H9 (cell line): ENCODE data around the gene FLNC. TPM values are rescaled to one million over a fixed set of nuclear protein-coding genes. Genes with fewer than 3 reads are reported as not detected.

Source experiments
- DNase-seq: peaks from one replicate; pipeline ENCODE4 v3.0.0-alpha.2; 2017
- H2AFZ ChIP-seq: one replicate; pipeline ENCODE4 v1.6.1; 2013; ENCODE audit warnings: mild to moderate bottlenecking, low read length, control low read depth, moderate library complexity
- H2AK5ac ChIP-seq: 2 replicates; pipeline ENCODE4 v1.6.1; 2013; ENCODE audit warnings: low read length, control low read depth, mixed read lengths; ENCODE audit not compliant: insufficient read length
- H2BK120ac ChIP-seq: one replicate; pipeline ENCODE4 v1.6.1; 2013; ENCODE audit warnings: low read depth, mild to moderate bottlenecking, low read length, control low read depth, inconsistent platforms; ENCODE audit not compliant: poor library complexity, severe bottlenecking
- H2BK12ac ChIP-seq: 2 replicates; pipeline ENCODE4 v1.6.1; 2013; ENCODE audit warnings: low read length, control low read depth, mixed read lengths, low read depth; ENCODE audit not compliant: insufficient read length
- H2BK15ac ChIP-seq: 2 replicates; pipeline ENCODE4 v1.6.1; 2013; ENCODE audit warnings: low read depth, low read length, control low read depth
- H2BK20ac ChIP-seq: one replicate; pipeline ENCODE4 v1.6.1; 2013; ENCODE audit warnings: low read depth, mild to moderate bottlenecking, low read length, control low read depth, inconsistent platforms; ENCODE audit not compliant: poor library complexity, severe bottlenecking
- H2BK5ac ChIP-seq: 2 replicates; pipeline ENCODE4 v1.6.1; 2013; ENCODE audit warnings: low read length, control low read depth, mixed read lengths; ENCODE audit not compliant: insufficient read length
- H3K14ac ChIP-seq: 2 replicates; pipeline ENCODE4 v1.6.1; 2013; ENCODE audit warnings: low read length, control low read depth; ENCODE audit not compliant: insufficient read depth
- H3K18ac ChIP-seq: 2 replicates; pipeline ENCODE4 v1.6.1; 2013; ENCODE audit warnings: low read depth, mild to moderate bottlenecking, mixed read lengths, low read length, control low read depth; ENCODE audit not compliant: insufficient read length
- H3K23ac ChIP-seq: 2 replicates; pipeline ENCODE4 v1.6.1; 2013; ENCODE audit warnings: low read length, control low read depth, mixed read lengths, low read depth; ENCODE audit not compliant: insufficient read length
- H3K23me2 ChIP-seq: 2 replicates; pipeline ENCODE4 v1.6.1; 2013; ENCODE audit warnings: low read depth, mild to moderate bottlenecking, mixed read lengths, low read length, control low read depth; ENCODE audit not compliant: insufficient read length, poor library complexity, severe bottlenecking
- H3K27ac ChIP-seq: 2 replicates; pipeline ENCODE4 v1.5.1; 2013; ENCODE audit warnings: low read length, control low read depth, mixed read lengths, low read depth; ENCODE audit not compliant: insufficient read length
- H3K27me3 ChIP-seq: 2 replicates; pipeline ENCODE4 v1.6.1; 2013; ENCODE audit warnings: low read length, control low read depth, inconsistent platforms; ENCODE audit not compliant: insufficient read depth
- H3K4ac ChIP-seq: 2 replicates; pipeline ENCODE4 v1.6.1; 2013; ENCODE audit warnings: low read depth, mild to moderate bottlenecking, control low read depth, inconsistent platforms, low read length, moderate library complexity
- H3K4me1 ChIP-seq: 2 replicates; pipeline ENCODE4 v1.6.1; 2013; ENCODE audit warnings: low read length, control low read depth, inconsistent platforms; ENCODE audit not compliant: insufficient read depth
- H3K4me2 ChIP-seq: 2 replicates; pipeline ENCODE4 v1.6.1; 2013; ENCODE audit warnings: low read length, control low read depth, mixed read lengths; ENCODE audit not compliant: insufficient read length, insufficient read depth
- H3K56ac ChIP-seq: 2 replicates; pipeline ENCODE4 v1.6.1; 2013; ENCODE audit warnings: low read depth, mild to moderate bottlenecking, mixed read lengths, low read length, control low read depth; ENCODE audit not compliant: insufficient read length
- H3K79me1 ChIP-seq: 2 replicates; pipeline ENCODE4 v1.6.1; 2013; ENCODE audit warnings: low read depth, mild to moderate bottlenecking, moderate library complexity, low read length, control low read depth, inconsistent platforms; ENCODE audit not compliant: insufficient read depth, poor library complexity, severe bottlenecking
- H3K79me2 ChIP-seq: 2 replicates; pipeline ENCODE4 v1.6.1; 2013; ENCODE audit warnings: low read length, control low read depth, inconsistent platforms; ENCODE audit not compliant: insufficient read depth
- H3K9ac ChIP-seq: 2 replicates; pipeline ENCODE4 v1.6.1; 2013; ENCODE audit warnings: low read length, control low read depth, mixed read lengths; ENCODE audit not compliant: insufficient read length; ENCODE audit errors: extremely low read depth
- H3K9me3 ChIP-seq: one replicate; pipeline ENCODE4 v1.6.1; 2013; ENCODE audit warnings: low read depth, low read length, inconsistent platforms; ENCODE audit not compliant: control insufficient read depth
- H3T11ph ChIP-seq: one replicate; pipeline ENCODE4 v1.6.1; 2013; ENCODE audit warnings: mild to moderate bottlenecking, low read length, control low read depth, inconsistent platforms
- H4K20me1 ChIP-seq: one replicate; pipeline ENCODE4 v1.6.1; 2013; ENCODE audit not compliant: control insufficient read depth, insufficient read length, insufficient read depth
- H4K5ac ChIP-seq: 2 replicates; pipeline ENCODE4 v1.6.1; 2013; ENCODE audit warnings: low read depth, mild to moderate bottlenecking, mixed read lengths, low read length, control low read depth; ENCODE audit not compliant: insufficient read length
- H4K8ac ChIP-seq: replicated peaks from 2 replicates; pipeline ENCODE4 v1.6.1; 2013; ENCODE audit warnings: low read length, control low read depth, mixed read lengths, low read depth; ENCODE audit not compliant: insufficient read length
- H4K91ac ChIP-seq: 2 replicates; pipeline ENCODE4 v1.6.1; 2013; ENCODE audit warnings: low read depth, mild to moderate bottlenecking, moderate library complexity, mixed read lengths, low read length, control low read depth; ENCODE audit not compliant: insufficient read length
- H3K27ac Mint-ChIP-seq, 3 experiments: 2 replicates in 2 of 3; 3 replicates in 1 of 3; pipeline ENCODE4 v1.8.0; 2020 to 2021; ENCODE audit warnings: mixed read lengths in 3 of 3, mild to moderate bottlenecking in 1 of 3, moderate library complexity in 1 of 3
- H3K27me3 Mint-ChIP-seq: 2 replicates; pipeline ENCODE4 v1.8.0; 2021; ENCODE audit warnings: low read depth, mild to moderate bottlenecking, moderate library complexity, mixed read lengths
- H3K36me3 Mint-ChIP-seq, 3 experiments: 2 replicates in 2 of 3; 3 replicates in 1 of 3; pipeline ENCODE4 v1.8.0; 2020 to 2021; ENCODE audit warnings: low read depth in 3 of 3, mixed read lengths in 3 of 3; ENCODE audit not compliant: insufficient read depth in 1 of 3
- H3K4me1 Mint-ChIP-seq, 2 experiments: 2 replicates each; pipeline ENCODE4 v1.8.0; 2020; ENCODE audit warnings: mixed read lengths in 2 of 2
- H3K4me3 Mint-ChIP-seq, 2 experiments: 2 replicates in 1 of 2; 3 replicates in 1 of 2; pipeline ENCODE4 v1.8.0; 2020 to 2021; ENCODE audit warnings: mild to moderate bottlenecking in 2 of 2, mixed read lengths in 2 of 2, moderate library complexity in 1 of 2
- H3K9me3 Mint-ChIP-seq, 2 experiments: 2 replicates in 1 of 2; 3 replicates in 1 of 2; pipeline ENCODE4 v1.8.0; 2020; ENCODE audit warnings: mild to moderate bottlenecking in 2 of 2, mixed read lengths in 2 of 2, moderate library complexity in 1 of 2
- WGBS: extraction: QIAGEN DNeasy Blood & Tissue Kit; methylation state at CpG from one replicate; pipeline ENCODE4 v1.1.7; 2013; ENCODE audit warnings: missing lambda C conversion rate, low lambda C conversion rate, mixed read lengths; ENCODE audit not compliant: insufficient read length; ENCODE audit errors: extremely low coverage; 5-methylcytosine and 5-hydroxymethylcytosine counted together
- total RNA-seq: library from RNA; stranded (reverse); gene quantifications from 2 replicates; pipeline ENCODE4 v1.2.1, GENCODE V29; 2021
- TF ChIP-seq, protein P1 (sequence below): fragments of 200-600 bp; sonication (generic); conservative IDR thresholded peaks from 3 replicates; pipeline ENCODE4 v1.8.0; 2021; ENCODE audit warnings: antibody characterized with exemption, mild to moderate bottlenecking

FLNC gene
- total RNA-seq, 1 experiment from 2014 or later: 12.2 TPM

GRCh38 chr7:128781126-128781525 lies 49.1 kb upstream of the FLNC start:
- Histone ChIP-seq H3K27ac (no peak overlapping the region), H3K18ac (no peak overlapping the region), H3T11ph (no peak overlapping the region), H2BK15ac (no peak overlapping the region), H2AFZ (no peak overlapping the region), H3K4me1 (0 out of 2 replicates have a peak, but pooled peaks cover 5% of the 10 kb centered on the region), H4K20me1 (no peaks in the 10 kb centered on the region), H4K5ac (no peak overlapping the region), H3K79me2 (no peaks in the 10 kb centered on the region), H3K79me1 (no peaks in the 10 kb centered on the region), H2AK5ac (no peak overlapping the region), H2BK12ac (no peak overlapping the region), H3K9me3 (no peaks in the 10 kb centered on the region), H3K9ac (no peak overlapping the region), H2BK5ac (no peak overlapping the region), H3K23me2 (peaks cover 6% of the 10 kb centered on the region), H2BK120ac (no peak overlapping the region), H3K27me3 (no peaks in the 10 kb centered on the region), H3K14ac (no peak overlapping the region), H3K4me2 (no peak overlapping the region), H3K23ac (no peak overlapping the region), H4K91ac (no peak overlapping the region), H2BK20ac (no peak overlapping the region), H3K56ac (no peak overlapping the region), H4K8ac (no peak overlapping the region), H3K4ac (no peak overlapping the region)
- Mint-ChIP-seq H3K36me3 (peaks cover 0 to 5% (median 2%) of the 10 kb centered on the region in 3 experiments; a peak in 1 of 7 replicates), H3K4me3 (no peak overlapping the region), H3K4me1 (peaks cover 12 to 20% of the 10 kb centered on the region in 2 experiments), H3K27ac (no peak overlapping the region), H3K9me3 (peaks cover 13 to 14% of the 10 kb centered on the region in 2 experiments), H3K27me3 (peaks cover 15% of the 10 kb centered on the region)
- no peak for DNase-seq
- TF ChIP-seq, protein P1, sequence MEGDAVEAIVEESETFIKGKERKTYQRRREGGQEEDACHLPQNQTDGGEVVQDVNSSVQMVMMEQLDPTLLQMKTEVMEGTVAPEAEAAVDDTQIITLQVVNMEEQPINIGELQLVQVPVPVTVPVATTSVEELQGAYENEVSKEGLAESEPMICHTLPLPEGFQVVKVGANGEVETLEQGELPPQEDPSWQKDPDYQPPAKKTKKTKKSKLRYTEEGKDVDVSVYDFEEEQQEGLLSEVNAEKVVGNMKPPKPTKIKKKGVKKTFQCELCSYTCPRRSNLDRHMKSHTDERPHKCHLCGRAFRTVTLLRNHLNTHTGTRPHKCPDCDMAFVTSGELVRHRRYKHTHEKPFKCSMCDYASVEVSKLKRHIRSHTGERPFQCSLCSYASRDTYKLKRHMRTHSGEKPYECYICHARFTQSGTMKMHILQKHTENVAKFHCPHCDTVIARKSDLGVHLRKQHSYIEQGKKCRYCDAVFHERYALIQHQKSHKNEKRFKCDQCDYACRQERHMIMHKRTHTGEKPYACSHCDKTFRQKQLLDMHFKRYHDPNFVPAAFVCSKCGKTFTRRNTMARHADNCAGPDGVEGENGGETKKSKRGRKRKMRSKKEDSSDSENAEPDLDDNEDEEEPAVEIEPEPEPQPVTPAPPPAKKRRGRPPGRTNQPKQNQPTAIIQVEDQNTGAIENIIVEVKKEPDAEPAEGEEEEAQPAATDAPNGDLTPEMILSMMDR: no peak
- no CpG with 5 or more reads among the region's 5 CpGs for WGBS
